ENCODE data around the gene MVB12B.

MVB12B gene

GRCh38 chr9:126317513-126317912, 9.1 kb upstream of the MVB12B start:
- no peak for TF ChIP-seq POLR2AphosphoS5 (IDR thresholded peaks at IDR 0.05; ENCODE audit: low read depth, low read length)
- TF ChIP-seq SIN3A (IDR thresholded peaks at IDR 0.05; ENCODE audit: borderline replicate concordance, insufficient read depth, low read length) = no peak
- no peak for TF ChIP-seq FOXP2 (optimal IDR thresholded peaks at IDR 0.05; ENCODE audit: borderline replicate concordance, extremely low read depth, extremely low read length, insufficient read depth)
- no peak for TF ChIP-seq TAF1 (IDR thresholded peaks at IDR 0.05; ENCODE audit: borderline replicate concordance, insufficient read depth, low read length)
- no peak for TF ChIP-seq REST (IDR thresholded peaks at IDR 0.05; ENCODE audit: insufficient read depth in 1 of 2, low read depth in 2 of 2, low read length in 2 of 2)

- TF ChIP-seq REST (IDR thresholded peaks at IDR 0.05; ENCODE audit: insufficient read depth in 1 of 2, low read depth in 2 of 2, low read length in 2 of 2) = no peak
- no peak for TF ChIP-seq POLR2AphosphoS5 (IDR thresholded peaks at IDR 0.05; ENCODE audit: low read depth, low read length)
- TF ChIP-seq SIN3A (IDR thresholded peaks at IDR 0.05; ENCODE audit: borderline replicate concordance, insufficient read depth, low read length) = no peak
- TF ChIP-seq TAF1 (IDR thresholded peaks at IDR 0.05; ENCODE audit: borderline replicate concordance, insufficient read depth, low read length) = no peak
- TF ChIP-seq FOXP2 (optimal IDR thresholded peaks at IDR 0.05; ENCODE audit: borderline replicate concordance, extremely low read depth, extremely low read length, insufficient read depth) = no peak
Measured at GRCh38 chr9:126318858-126319257, 7.8 kb upstream of the MVB12B start.

- TF ChIP-seq TAF1 (IDR thresholded peaks at IDR 0.05; ENCODE audit: borderline replicate concordance, insufficient read depth, low read length) (no peak), POLR2AphosphoS5 (IDR thresholded peaks at IDR 0.05; ENCODE audit: low read depth, low read length) (no peak), FOXP2 (optimal IDR thresholded peaks at IDR 0.05; ENCODE audit: borderline replicate concordance, extremely low read depth, extremely low read length, insufficient read depth) (no peak), REST (IDR thresholded peaks at IDR 0.05; ENCODE audit: insufficient read depth in 1 of 2, low read depth in 2 of 2, low read length in 2 of 2) (no peak)
Measured at GRCh38 chr9:126319671-126320070, 7.0 kb upstream of the MVB12B start.

- TF ChIP-seq SIN3A (IDR thresholded peaks at IDR 0.05; ENCODE audit: borderline replicate concordance, insufficient read depth, low read length) (no peak), POLR2AphosphoS5 (IDR thresholded peaks at IDR 0.05; ENCODE audit: low read depth, low read length) (no peak), REST (IDR thresholded peaks at IDR 0.05; ENCODE audit: insufficient read depth in 1 of 2, low read depth in 2 of 2, low read length in 2 of 2) (no peak), FOXP2 (optimal IDR thresholded peaks at IDR 0.05; ENCODE audit: borderline replicate concordance, extremely low read depth, extremely low read length, insufficient read depth) (no peak), TAF1 (IDR thresholded peaks at IDR 0.05; ENCODE audit: borderline replicate concordance, insufficient read depth, low read length) (no peak)
Measured at GRCh38 chr9:126320158-126320922, 6.3 kb upstream of the MVB12B start.

Measured in PFSK-1 (cell line).